GM12872 (cell line): ENCODE data around the gene BOLL.

Source experiments
- CTCF ChIP-seq: IDR thresholded peaks from 3 replicates; pipeline ENCODE4 v1.5.1; 2011; ENCODE audit warnings: low read depth, mild to moderate bottlenecking, low read length, moderate library complexity; ENCODE audit not compliant: insufficient read depth

The BOLL gene, protein sequence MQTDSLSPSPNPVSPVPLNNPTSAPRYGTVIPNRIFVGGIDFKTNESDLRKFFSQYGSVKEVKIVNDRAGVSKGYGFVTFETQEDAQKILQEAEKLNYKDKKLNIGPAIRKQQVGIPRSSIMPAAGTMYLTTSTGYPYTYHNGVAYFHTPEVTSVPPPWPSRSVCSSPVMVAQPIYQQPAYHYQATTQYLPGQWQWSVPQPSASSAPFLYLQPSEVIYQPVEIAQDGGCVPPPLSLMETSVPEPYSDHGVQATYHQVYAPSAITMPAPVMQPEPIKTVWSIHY

DNA sequence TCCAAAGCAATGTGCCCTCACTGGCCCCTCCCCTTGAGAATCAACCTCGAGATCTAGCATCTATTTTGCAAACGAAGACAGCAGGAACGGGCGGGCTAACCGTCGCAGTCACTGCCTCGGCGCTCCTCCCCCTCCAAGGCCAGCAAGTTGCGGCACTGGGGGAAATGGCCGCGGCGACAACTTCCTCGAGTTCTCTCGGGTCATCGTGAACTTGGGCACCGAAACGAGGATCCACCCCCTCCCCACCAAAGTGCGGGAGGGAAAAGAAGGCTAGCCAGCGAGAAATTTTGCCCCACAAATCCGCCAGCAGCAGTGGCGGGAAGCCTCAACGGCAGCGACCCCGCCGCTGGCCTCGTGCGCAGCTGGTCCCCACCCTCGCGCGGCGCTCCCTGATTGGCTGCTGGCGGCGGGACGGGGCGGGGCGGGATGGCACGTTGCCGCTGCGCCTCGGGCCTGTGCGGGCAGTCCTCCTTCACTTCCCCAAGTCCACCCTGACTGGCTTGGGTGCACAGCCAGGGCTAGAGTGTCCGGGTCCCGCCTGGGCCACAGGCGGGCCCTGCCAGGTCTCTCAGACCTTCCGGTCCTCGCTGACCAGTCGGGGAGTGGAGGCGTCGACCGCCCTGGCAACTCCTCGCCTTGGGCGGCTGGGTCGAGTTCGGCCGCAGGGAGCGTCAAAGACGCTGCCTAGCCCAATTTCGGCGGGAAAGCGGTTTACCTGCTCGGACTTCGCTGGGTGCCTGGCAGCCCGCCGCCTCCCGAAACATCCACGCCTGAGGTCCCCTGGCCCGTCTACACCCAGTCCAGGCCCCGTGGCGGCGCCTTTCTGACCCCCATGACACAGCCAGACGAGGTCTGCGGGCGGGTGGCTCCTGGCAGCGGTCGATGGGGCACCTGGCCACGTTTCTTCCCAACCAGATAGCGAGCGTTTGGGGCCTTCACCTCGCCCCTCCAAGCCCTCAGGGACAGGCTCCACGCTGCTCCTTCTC, at the start of gene BOLL:
Gene BOLL (minus strand): TSS at position 364 of the 986 bp plus-strand sequence. CDS start 3,469 bp downstream, outside the sequence.
- no peak for TF ChIP-seq CTCF

- no peak for TF ChIP-seq CTCF
These were observed 43.5 kb upstream of the BOLL start for GRCh38 chr2:197828464-197829135.

DNA sequence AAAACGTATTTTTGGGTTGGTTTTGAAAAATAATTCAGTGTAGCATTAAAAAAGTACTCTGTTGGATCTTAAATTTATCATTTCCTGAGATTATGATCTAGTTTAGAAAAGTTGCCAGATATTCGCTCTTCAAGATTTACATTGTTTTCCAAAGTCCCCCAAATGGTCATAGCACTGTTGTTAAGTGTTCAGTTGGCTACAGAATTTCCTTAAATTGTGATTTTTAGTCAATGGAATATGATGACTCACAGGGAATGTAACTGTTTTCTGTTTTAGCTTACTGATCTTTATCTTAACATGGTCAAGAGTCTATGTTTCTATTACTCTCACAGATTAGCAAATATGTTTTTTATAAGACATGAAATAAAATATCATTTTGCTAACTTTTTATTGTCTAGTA, 42.5 kb upstream of the BOLL start:
- TF ChIP-seq CTCF = no peak

GRCh38 chr2:197822333-197822732, 37.2 kb upstream of the BOLL start:
- no peak for TF ChIP-seq CTCF

- no peak for TF ChIP-seq CTCF
These were observed 36.6 kb upstream of the BOLL start for GRCh38 chr2:197821550-197822289.

DNA sequence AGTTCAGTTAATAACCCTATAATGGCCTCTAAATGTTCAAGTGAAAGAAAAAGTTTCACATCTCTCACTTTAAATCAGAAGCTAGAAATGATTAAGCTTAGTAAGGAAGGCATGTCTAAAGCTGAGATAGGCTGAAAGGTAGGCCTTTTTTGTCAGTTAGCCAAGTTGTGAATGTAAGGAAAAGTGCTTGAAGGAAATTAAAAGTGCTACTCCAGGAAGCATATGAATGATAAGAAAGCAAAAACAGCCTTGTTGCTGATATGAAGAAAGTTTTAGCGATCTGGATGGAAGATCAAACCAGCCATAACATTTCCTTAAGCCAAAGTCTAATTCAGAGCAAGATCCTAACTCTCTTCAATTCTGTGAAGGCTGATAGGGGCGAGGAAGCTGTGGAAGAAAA, 29.4 kb upstream of the BOLL start:
- no peak for TF ChIP-seq CTCF
